Measurements from ENCODE around the gene CYSTM1.

Gene CYSTM1

GRCh38 chr5:140133514-140134167 is 41.3 kb upstream of the CYSTM1 start:
- no peak for TF ChIP-seq CTCF (IDR thresholded peaks at IDR 0.05)

GRCh38 chr5:140134277-140134935 is 40.6 kb upstream of the CYSTM1 start:
- TF ChIP-seq CTCF (IDR thresholded peaks at IDR 0.05) = no peak

GRCh38 chr5:140135127-140135526 is 39.9 kb upstream of the CYSTM1 start:
- TF ChIP-seq CTCF (IDR thresholded peaks at IDR 0.05) = no peak

GRCh38 chr5:140136624-140137023 is 38.4 kb upstream of the CYSTM1 start:
- no peak for TF ChIP-seq CTCF (IDR thresholded peaks at IDR 0.05)

GRCh38 chr5:140140435-140140834 is 34.6 kb upstream of the CYSTM1 start:
- TF ChIP-seq CTCF (IDR thresholded peaks at IDR 0.05) = no peak

- no peak for TF ChIP-seq CTCF (IDR thresholded peaks at IDR 0.05)
Observed at GRCh38 chr5:140141241-140141640, 33.7 kb upstream of the CYSTM1 start.

- TF ChIP-seq CTCF (IDR thresholded peaks at IDR 0.05) = no peak
Observed at GRCh38 chr5:140142246-140142645, 32.7 kb upstream of the CYSTM1 start.

All from LNCAP (cell line).